NCI-H2081 (cell line): ENCODE measurements around the gene RPS6KL1.
A peak's percentile ranks its signal among the peaks of the same experiment; 100 is the strongest.

ENCODE experiments used
- DNase-seq, 2 experiments: peaks; one replicate each; lab custom pipeline; 2025; lab: John Stamatoyannopoulos, UW

The RPS6KL1 gene

GRCh38 chr14:74951443-74952179 is 28.6 kb upstream of the RPS6KL1 start:
- DNase-seq, result no peak

DNA sequence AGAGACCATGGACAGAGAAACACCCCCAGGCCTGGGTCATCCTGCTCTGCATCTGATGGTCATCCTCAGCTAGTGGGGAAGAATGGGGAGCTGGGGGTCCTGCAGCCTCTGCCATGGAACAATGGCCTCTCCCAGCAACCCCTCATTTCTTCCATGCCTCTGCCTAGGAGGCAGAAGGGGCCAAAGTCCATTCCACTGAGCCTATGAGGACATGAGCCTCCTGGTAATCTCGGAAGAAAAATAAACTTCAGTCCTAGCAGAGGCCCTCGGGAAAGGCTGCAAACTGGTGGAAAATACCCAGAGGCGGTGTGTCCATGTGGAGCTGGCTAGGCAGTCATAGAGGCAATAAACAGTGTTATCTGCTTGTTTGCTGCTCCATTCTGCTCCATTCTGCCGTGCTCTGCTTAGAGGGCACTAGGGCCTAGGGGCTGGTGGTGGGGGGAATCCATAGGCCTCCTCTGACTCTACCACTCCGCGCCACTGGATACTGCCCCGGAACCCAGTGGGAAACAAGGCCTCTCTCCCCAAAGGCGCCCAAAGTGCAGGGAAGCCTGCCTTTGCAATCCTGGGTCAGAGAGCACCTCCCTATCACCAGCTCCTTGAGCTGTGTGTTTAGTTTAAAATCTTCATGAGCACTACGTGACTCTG is 27.9 kb upstream of the RPS6KL1 start:
- DNase-seq, result no peak

- DNase-seq, result no peak
Observed at GRCh38 chr14:74949859-74950573, 27.0 kb upstream of the RPS6KL1 start.

- DNase-seq, result no peak
Observed at GRCh38 chr14:74949191-74949601, 26.1 kb upstream of the RPS6KL1 start.

GRCh38 chr14:74948228-74949175 is 25.4 kb upstream of the RPS6KL1 start:
- no peak for DNase-seq

GRCh38 chr14:74947353-74948227 is 24.5 kb upstream of the RPS6KL1 start:
- DNase-seq, result no peak

DNA sequence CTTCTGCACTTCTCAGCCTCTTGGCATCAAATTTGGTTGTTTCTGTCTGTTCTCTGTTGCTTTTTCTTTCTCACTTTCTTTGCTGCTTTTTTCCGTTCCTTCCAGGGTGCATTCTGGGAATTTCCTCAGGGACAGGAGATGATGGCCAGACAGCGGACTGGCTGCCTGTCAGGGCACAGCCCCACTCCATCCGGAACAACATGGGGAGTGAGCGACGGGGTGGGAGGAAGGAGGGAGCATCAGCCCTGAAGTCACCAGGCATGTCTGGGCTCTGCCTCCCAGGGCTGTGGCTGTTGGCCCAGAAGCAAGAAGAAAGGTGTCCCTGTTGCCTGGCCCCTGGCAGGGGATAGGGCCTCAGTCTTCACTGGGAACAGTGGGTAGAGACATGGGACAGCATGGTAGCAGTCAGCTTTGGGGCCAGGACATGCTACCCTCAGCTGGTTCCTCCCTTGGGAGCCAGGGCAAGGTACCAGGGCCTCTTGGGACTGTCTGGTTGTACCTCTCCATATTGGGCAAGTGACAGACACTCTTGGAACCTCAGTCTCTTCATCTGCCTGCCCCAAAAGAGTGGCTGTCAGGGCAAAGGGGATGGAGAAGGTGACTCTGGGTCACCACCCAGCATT is 23.7 kb upstream of the RPS6KL1 start:
- no peak for DNase-seq

DNA sequence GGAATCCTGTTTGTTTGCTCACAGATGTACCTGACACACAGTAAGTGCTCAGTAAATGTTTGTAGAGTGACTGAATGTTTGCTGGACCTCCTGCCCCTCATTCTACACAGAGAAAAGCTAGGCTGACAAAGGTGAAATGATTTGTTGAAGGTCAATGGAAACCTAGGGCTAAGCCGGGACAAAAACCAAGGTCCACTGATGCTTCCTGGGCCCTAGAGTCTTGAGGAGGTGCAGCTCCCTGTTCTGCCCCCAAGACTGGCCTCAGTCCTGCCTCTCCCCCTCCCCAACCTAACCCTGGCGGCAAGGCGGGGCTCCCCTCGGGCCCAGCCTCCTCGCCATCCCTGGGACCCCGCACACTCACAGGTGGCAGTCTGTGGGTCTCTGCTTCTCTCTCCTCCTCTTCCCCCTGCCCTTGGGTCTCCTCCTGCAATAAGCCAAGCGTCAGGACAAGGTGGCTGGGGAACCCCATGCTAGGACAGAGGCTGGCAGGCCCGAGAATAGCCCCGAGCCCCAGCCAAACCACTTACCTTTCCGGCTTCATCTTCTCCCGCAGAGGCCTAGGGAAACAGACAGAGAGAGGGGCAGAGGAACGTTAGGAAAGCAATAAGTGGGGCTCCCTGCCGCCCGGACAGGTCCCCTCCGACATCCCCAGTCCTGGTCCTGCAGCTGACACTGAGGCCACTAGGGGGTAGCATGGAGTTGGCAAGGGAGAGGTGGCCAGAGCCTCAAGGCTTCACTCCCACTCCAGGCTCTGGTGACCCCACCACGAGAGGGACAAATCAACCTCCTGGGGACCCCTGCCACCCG is 23.0 kb upstream of the RPS6KL1 start:
- peak; percentile 52 to 80 for DNase-seq

- peak; percentile 10 to 20 for DNase-seq
Observed at GRCh38 chr14:74945261-74945851, 22.3 kb upstream of the RPS6KL1 start.

GRCh38 chr14:74942608-74943007 is 19.5 kb upstream of the RPS6KL1 start:
- no peak for DNase-seq

DNA sequence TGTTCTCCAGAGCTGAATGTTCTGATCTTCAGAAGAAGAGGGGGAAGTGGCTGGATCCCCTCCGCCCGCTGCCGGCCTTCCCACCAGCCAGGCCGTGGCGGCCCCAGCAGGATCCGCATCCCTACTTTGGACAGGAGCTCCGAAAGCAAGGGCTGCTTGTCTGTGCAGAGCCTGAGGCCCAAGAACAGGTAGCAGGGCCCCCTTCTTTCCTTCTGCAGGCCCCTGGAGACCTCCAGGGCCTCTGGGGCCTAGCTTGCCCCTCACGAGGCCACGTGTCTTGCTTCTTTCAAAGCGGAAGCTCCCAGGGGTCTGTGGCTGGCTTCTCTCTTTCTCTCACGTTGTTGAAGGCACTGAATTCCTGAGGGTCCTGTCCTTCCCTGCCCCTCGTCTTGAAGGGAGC is 19.1 kb upstream of the RPS6KL1 start:
- DNase-seq, result no peak

- DNase-seq, result no peak
Observed at GRCh38 chr14:74941676-74942097, 18.6 kb upstream of the RPS6KL1 start.

DNA sequence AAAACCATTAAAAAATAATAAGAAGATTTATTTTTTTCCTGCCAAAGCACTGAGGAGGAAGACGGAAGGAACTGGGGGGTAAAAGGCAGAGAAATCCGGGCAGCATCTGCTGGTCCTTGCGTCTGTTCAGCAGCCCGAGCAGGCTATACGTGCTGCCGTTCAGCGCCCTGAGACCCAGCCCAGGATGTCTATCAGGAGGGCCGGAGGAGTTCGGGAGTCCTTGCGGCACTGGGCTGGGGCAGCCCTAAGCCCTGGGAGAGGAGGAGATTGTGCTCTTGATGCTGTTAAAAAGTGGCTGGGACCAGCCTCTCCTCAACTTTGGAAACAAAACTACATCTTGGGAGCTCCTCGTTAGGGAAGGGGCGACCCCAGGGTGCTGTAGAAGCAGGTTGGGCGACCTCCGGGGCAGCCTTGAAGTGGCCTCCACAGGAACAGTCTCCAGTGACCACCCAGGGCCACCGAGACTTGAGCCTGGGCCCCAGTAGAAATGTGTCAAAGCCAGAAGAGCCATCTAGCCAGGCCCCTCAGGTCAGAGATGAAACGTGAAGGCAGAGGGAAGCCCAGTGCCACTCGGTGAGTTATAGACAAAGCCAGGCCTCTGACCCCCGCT is 18.0 kb upstream of the RPS6KL1 start:
- DNase-seq, result no peak

DNA sequence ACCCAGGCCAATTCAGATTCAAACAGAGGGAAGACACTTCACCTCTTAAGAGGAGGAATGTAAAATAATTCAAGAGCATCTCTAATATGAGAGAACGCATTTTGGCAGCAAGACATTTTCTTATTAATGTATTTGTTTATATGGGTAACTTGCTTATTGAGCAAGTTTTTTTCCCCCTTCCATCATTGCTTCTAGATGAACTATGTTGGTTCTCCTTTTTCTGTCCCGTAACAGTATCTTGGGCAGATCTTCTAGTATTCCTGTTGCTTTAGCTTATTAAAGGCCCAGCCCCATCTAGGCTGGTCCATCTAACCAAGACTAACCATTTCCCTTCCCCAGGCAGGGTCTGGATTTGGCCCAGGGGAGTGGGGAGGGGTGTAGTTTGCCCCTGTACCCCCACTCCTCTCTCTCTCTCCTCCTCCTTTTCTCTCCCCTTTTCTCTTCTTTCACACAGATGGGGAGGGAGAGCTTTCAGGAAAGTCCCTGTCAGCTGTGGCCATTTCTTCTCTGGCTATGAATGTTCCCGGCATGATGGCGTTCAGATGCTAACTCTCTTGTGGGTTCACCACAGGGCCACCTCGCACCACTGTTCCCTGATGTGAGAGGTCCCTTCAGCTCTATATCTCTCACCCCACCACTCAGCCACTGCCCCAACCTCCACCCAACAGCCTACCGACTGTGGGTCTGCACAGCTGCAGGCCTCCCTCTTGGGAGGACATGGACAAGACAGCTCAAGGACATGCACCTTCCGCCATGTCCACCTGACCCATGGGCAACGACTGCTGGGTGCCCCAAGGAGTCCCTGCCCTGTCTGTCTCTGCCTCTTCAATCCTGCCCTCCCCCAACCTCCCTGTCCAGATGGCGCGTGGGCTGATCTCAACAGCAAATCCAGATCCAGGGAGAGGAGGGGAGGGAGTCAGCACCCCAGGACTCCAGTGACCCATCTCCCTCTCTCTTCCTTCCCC is 15.8 kb upstream of the RPS6KL1 start:
- DNase-seq, result no peak

DNA sequence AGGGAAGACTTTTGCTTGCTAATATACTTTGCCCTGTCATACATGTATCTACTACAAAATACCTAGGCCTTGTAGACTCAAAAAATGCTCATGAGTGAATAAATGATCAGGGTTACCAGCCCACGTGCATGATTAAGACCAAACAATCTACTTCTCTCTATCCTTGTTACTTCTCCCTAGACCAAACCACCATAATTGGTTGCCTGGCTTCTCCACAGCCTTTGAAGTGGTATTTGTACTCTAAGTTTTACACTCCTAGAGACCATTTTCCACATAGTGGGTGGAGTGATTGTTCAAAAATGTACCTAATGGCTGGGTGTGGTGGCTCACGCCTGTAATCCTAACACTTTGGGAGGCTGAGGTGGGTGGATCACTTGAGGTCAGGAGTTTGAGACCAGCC is 14.1 kb upstream of the RPS6KL1 start:
- DNase-seq, result no peak

DNA sequence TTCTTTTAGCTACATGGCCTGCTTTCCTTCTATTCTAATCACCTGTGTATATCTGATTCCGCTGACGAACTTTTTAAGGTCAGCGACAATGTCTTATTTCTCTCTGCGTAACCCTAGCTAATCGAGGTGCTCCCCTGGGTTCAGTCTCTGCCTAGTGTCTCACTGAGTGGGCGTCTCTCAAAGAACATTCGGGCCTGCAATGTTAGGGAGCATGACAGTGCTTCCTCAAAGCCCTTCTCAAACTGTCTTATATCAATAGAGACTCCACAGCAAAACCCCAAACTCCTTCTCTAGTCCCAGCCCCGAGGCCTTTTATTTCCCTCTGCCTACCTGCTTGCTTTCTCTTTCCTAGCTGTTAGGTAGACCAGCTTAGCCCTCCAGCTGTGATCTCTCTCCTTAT is 13.7 kb upstream of the RPS6KL1 start:
- DNase-seq, result no peak

DNA sequence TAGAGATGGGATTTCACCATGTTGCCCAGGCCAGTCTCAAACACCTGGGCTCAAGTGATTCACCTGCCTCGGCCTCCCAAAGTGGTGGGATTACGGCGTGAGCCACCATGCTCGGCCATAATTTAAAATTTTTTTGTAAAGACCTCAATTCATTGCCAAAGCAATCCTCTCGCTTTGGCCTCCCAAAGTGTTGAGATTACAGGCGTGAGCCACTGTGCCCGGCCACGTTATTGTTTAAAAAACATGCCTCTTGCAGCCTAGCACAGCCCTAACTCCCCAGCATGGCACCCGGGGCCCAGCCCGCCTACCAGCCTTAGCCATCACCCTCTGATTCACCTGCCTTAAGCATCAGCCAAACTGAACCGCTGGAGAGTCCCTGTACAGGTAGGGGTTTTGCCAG is 13.1 kb upstream of the RPS6KL1 start:
- no peak for DNase-seq

GRCh38 chr14:74935360-74935680 is 12.3 kb upstream of the RPS6KL1 start:
- no peak for DNase-seq
